PC-3 (cell line): ENCODE measurements around the gene MVB12B. TPM values are rescaled to one million over a fixed set of nuclear protein-coding genes. Genes with fewer than 3 reads are reported as not detected.
A peak's percentile ranks its signal among the peaks of the same experiment; 100 is the strongest.

Experiments used
- ATAC-seq: fragments of 200-7000 bp; cut with Tn5 transposase; 2 replicates; pipeline ENCODE4 v1.9.1; 2020; ENCODE audit warnings: mild to moderate bottlenecking, moderate library complexity
- BruUV-seq: library from RNA; stranded (reverse); fragments of 400-500 nt; replicated peaks from 2 replicates; lab custom pipeline; 2021; lab: Mats Ljungman, UMichigan
- CTCF ChIA-PET: fragments of 300-600 bp; sonication (Branson Sonifier 250); formaldehyde crosslinking; loops from one replicate; lab custom pipeline; 2022; ENCODE audit warnings: antibody characterized with exemption; lab: Charles Lee
- POLR2A ChIA-PET: fragments of 300-600 bp; sonication (Branson Sonifier 250); formaldehyde crosslinking; loops from one replicate; lab custom pipeline; 2022; ENCODE audit warnings: antibody characterized with exemption; ENCODE audit not compliant: unreplicated experiment; lab: Charles Lee
- DNase-seq: peaks from one replicate; pipeline ENCODE4 v3.0.0-alpha.2; 2015
- H2AFZ ChIP-seq: fragments of 300-600 bp; sonication (generic); 2 replicates; pipeline ENCODE4 v1.6.0; 2016; ENCODE audit warnings: antibody characterized with exemption, low read length
- H3F3A ChIP-seq: fragments of 300-600 bp; sonication (generic); one replicate; pipeline ENCODE4 v1.6.0; 2017; ENCODE audit warnings: antibody characterized with exemption, low read length, control low read depth, mild to moderate bottlenecking; ENCODE audit not compliant: unreplicated experiment
- H3K27ac ChIP-seq: fragments of 300-600 bp; sonication (generic); 2 replicates; pipeline ENCODE4 v1.5.1; 2016; ENCODE audit warnings: mild to moderate bottlenecking, low read length
- H3K27me3 ChIP-seq: fragments of 300-600 bp; sonication (generic); 2 replicates; pipeline ENCODE4 v1.6.1; 2016; ENCODE audit warnings: low read length, mixed read lengths
- H3K36me3 ChIP-seq: fragments of 300-600 bp; sonication (generic); 2 replicates; pipeline ENCODE4 v1.6.1; 2016; ENCODE audit warnings: low read depth, mixed run types, low read length, mixed read lengths
- H3K4me1 ChIP-seq: fragments of 300-600 bp; sonication (generic); 2 replicates; pipeline ENCODE4 v1.5.1; 2016; ENCODE audit warnings: low read length; ENCODE audit not compliant: insufficient read depth
- H3K4me2 ChIP-seq: fragments of 300-600 bp; sonication (generic); 2 replicates; pipeline ENCODE4 v1.6.0; 2016; ENCODE audit warnings: low read length
- H3K4me3 ChIP-seq: fragments of 300-600 bp; sonication (generic); 2 replicates; pipeline ENCODE4 v1.5.1; 2016; ENCODE audit warnings: mild to moderate bottlenecking, low read length, mixed read lengths
- H3K79me2 ChIP-seq: fragments of 300-600 bp; sonication (generic); 2 replicates; pipeline ENCODE4 v1.6.1; 2017; ENCODE audit warnings: low read length, mixed read lengths
- H3K9ac ChIP-seq: fragments of 300-600 bp; sonication (generic); 2 replicates; pipeline ENCODE4 v1.6.0; 2016; ENCODE audit warnings: mild to moderate bottlenecking, low read length
- H3K9me2 ChIP-seq: fragments of 300-600 bp; sonication (generic); replicated peaks from 2 replicates; pipeline ENCODE4 v1.6.1; 2016; ENCODE audit warnings: mixed run types, low read length, mixed read lengths
- H3K9me3 ChIP-seq: fragments of 300-600 bp; sonication (generic); 2 replicates; pipeline ENCODE4 v1.6.1; 2016; ENCODE audit warnings: low read length, mixed read lengths
- H4K20me1 ChIP-seq: fragments of 300-600 bp; sonication (generic); 2 replicates; pipeline ENCODE4 v1.6.1; 2016; ENCODE audit warnings: low read length, mixed read lengths
- CTCF ChIP-seq: fragments of 300-600 bp; sonication (generic); conservative IDR thresholded peaks from 2 replicates; pipeline ENCODE4 v1.5.1; 2017; ENCODE audit warnings: antibody characterized with exemption, low read depth, mild to moderate bottlenecking, low read length
- EZH2 ChIP-seq: fragments of 300-600 bp; sonication (generic); IDR thresholded peaks from one replicate; pipeline ENCODE4 v1.6.1; 2017; ENCODE audit warnings: antibody characterized with exemption, mild to moderate bottlenecking, low read length; ENCODE audit not compliant: unreplicated experiment
- EZH2phosphoT487 ChIP-seq: fragments of 300-600 bp; sonication (generic); IDR thresholded peaks from 2 replicates; pipeline ENCODE4 v1.6.1; 2018; ENCODE audit warnings: mild to moderate bottlenecking, antibody characterized with exemption, low read length, borderline replicate concordance
- intact Hi-C: fragments of 100-400 bp; cut with micrococcal nuclease; formaldehyde crosslinking; loops from 2 replicates; pipeline ENCODE4 v1.9.0; 2023
- total RNA-seq: library from RNA; depleted of rRNA; stranded (reverse); fragments of >200 nt; gene quantifications from 2 replicates; pipeline ENCODE4 v1.2.3, GENCODE V29; 2014

MVB12B gene
- total RNA-seq, 1 experiment from 2014 or later, result 7.2 TPM

DNA sequence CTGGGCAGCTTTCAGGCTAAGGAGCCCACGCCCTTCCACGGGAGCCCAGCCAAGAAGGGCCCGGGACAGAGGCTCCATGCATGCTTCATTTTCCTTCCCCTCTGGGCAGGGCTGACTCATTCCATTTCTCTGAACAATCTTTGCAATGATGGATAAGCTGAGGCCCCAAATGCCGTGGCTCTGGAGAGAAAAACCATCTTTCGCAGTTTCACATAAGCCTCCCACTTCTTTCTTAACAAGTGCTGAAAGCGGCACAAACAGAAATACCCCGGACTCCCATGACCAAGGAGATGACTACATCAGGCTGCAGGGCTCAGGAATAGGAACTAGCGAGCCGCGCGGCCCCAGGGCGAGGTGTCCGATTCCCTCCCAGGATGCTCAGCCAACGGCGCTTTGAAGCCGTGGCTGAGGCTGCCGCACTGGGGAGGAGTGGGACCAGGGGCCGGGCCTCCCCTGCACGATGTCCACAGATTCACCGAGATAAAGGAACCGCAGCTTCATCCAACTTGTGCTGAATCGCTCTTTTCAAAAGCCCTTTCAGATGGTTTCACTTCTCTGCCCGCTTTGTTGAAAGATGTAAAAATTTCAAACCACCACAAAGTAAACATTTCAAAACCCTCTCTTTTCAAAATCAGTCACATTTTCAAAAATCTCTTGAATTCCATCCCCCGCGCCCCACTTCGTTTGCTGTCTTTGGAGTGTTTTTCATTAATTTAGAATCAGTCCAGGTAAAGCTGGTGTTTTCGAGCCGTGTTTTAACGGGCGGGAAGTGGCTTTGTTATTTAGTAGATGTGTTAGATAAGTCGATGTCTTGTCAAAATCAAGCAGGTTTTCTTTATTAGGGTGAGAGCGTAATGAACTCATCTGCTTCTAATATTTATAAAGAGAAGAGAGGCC is 190.6 kb downstream of the MVB12B start:
- H3K27me3 ChIP-seq, result peaks cover 40% of the 10 kb centered on the region
- no peak overlapping the region for H3K9ac ChIP-seq
- no peak for TF ChIP-seq EZH2
- TF ChIP-seq CTCF, result no peak
- TF ChIP-seq EZH2phosphoT487, result no peak

DNA sequence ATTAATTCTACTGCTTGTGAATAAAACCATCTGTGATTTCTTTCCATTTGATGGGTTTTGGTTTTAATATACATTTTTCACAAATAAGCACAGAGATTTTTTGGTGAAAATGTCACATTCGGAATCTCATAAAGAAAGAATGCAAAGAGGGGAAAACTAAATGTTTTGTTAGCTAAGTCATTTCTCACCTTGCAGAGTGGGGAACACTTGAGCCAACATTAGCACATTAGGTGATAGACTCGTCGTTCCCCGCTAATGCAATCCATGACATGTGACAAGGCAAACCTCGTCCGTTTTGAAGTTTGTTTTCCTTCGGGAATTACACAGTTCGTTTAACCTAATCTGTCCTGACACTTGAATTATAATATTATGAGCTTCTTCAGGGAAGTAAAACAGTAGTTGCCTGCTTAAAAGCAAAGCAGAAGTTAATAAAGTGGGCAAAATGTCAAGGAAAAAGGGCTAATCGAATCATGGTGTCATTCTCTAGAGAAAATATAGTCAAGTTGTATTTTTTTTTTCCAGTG is 191.3 kb downstream of the MVB12B start:
- Histone ChIP-seq H3K4me1 (peaks cover 15% of the 10 kb centered on the region), H3K9ac (no peak overlapping the region), H3K27me3 (peaks cover 40% of the 10 kb centered on the region), H3F3A (no peaks in the 10 kb centered on the region), H4K20me1 (no peaks in the 10 kb centered on the region), H3K27ac (no peak overlapping the region), H3K4me3 (peak overlapping the region; percentile 70), H3K9me3 (no peaks in the 10 kb centered on the region), H3K79me2 (no peaks in the 10 kb centered on the region), H3K4me2 (peak overlapping the region; percentile 86), H2AFZ (peak overlapping the region; percentile 81), H3K36me3 (no peaks in the 10 kb centered on the region), H3K9me2 (no peaks in the 10 kb centered on the region)
- POLR2A ChIA-PET, result no interaction called here
- BruUV-seq, result no TSS peak
- no peak for TF ChIP-seq CTCF
- no peak for TF ChIP-seq EZH2phosphoT487
- TF ChIP-seq EZH2, result no peak
- CTCF ChIA-PET, result no interaction called here
- ATAC-seq (no peak), DNase-seq (no peak)
- intact Hi-C loops, result no loop called here

More for the DNA sequence above, 190.6 kb downstream of the MVB12B start:
- Histone ChIP-seq H3K79me2 (no peaks in the 10 kb centered on the region), H3K4me2 (peak overlapping the region; percentile 86), H2AFZ (peak overlapping the region; percentile 81), H3K27ac (no peak overlapping the region), H3K9me2 (no peaks in the 10 kb centered on the region), H4K20me1 (no peaks in the 10 kb centered on the region), H3K4me1 (peaks cover 15% of the 10 kb centered on the region), H3F3A (no peaks in the 10 kb centered on the region), H3K36me3 (no peaks in the 10 kb centered on the region), H3K4me3 (peak overlapping the region; percentile 70), H3K9me3 (no peaks in the 10 kb centered on the region)
- no TSS peak for BruUV-seq
- ChIA-PET CTCF (interaction anchor here (0.6 kb wide), 1 partner anchor 190 kb away, joined by 6 read pairs; no protein-coding TSS in a partner anchor), POLR2A (no interaction called here)
- DNase-seq (peak; percentile 75), ATAC-seq (peak; percentile 87)
- intact Hi-C loops, result no loop called here

DNA sequence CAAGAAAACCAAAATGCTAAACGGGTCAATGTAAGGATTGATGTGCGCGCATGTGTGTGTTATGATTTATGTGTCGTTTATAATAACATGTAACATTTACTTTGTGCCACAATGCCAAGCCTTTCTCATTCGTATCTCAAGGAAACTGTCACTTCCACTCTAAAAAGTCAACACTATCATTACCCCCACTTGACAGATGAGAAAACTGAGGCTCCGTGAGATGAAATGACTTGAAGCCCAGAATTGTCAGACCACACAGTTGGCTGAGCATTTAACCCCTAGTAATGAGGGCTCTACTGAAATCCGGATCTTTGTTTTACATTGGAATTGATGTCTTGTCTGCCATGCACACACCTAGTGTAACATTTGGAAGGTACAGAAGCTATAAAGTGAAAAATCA is 192.1 kb downstream of the MVB12B start:
- Histone ChIP-seq H3K4me3 (no peak overlapping the region), H3K27me3 (peaks cover 40% of the 10 kb centered on the region), H3K9ac (no peak overlapping the region), H3K4me1 (peaks cover 15% of the 10 kb centered on the region), H3K27ac (no peak overlapping the region), H3K79me2 (no peaks in the 10 kb centered on the region), H3K4me2 (no peak overlapping the region), H2AFZ (no peak overlapping the region), H3K36me3 (no peaks in the 10 kb centered on the region), H3F3A (no peaks in the 10 kb centered on the region), H3K9me3 (no peaks in the 10 kb centered on the region), H3K9me2 (no peaks in the 10 kb centered on the region), H4K20me1 (no peaks in the 10 kb centered on the region)
- intact Hi-C loops, result no loop called here
- CTCF ChIA-PET, result no interaction called here
- ATAC-seq (no peak), DNase-seq (no peak)
- no peak for TF ChIP-seq EZH2
- no peak for TF ChIP-seq EZH2phosphoT487
- TF ChIP-seq CTCF, result no peak
- no TSS peak for BruUV-seq
- POLR2A ChIA-PET, result no interaction called here
